ENCODE measurements around the gene RBBP7. TPM values are rescaled to one million over a fixed set of nuclear protein-coding genes. Genes with fewer than 3 reads are reported as not detected.
"Not testable (repeated sequence)": the region's sequence is repeated elsewhere in the genome, so short reads cannot be mapped to it uniquely, and the experiment has no call there.

The RBBP7 gene
- total RNA-seq, 1 donor from 2014 or later: 225 TPM

DNA sequence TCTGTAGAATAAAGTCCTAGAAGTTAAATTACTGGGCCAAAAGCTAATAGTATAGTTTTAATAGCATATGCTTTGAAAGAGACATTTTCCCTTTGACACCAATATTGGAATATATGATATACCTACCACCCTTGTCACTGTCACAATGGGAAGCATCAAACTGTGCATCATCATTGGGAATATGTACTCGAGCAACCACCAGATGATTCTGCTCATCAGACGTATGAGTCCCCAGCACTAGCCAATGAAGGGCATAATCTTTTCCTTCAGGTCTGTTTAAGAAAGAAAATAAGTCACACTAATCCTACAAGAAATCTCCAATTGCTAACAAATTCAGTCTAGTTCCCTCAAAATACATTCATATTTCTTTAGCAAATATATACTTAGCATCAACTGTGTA is 7.3 kb downstream of the RBBP7 start:
- Mint-ChIP-seq H3K4me3 (no peak overlapping the region), H3K27me3 (ENCODE audit: low read depth) (no peaks in the 10 kb centered on the region), H3K9me3 (no peaks in the 10 kb centered on the region), H3K4me1 (peaks cover 16% of the 10 kb centered on the region), H3K36me3 (peaks cover 38% of the 10 kb centered on the region), H3K27ac (no peak overlapping the region)
- no peak for DNase-seq (ENCODE audit: low spot score in 2 of 2, unreplicated experiment in 2 of 2)
- TF ChIP-seq, protein P1, sequence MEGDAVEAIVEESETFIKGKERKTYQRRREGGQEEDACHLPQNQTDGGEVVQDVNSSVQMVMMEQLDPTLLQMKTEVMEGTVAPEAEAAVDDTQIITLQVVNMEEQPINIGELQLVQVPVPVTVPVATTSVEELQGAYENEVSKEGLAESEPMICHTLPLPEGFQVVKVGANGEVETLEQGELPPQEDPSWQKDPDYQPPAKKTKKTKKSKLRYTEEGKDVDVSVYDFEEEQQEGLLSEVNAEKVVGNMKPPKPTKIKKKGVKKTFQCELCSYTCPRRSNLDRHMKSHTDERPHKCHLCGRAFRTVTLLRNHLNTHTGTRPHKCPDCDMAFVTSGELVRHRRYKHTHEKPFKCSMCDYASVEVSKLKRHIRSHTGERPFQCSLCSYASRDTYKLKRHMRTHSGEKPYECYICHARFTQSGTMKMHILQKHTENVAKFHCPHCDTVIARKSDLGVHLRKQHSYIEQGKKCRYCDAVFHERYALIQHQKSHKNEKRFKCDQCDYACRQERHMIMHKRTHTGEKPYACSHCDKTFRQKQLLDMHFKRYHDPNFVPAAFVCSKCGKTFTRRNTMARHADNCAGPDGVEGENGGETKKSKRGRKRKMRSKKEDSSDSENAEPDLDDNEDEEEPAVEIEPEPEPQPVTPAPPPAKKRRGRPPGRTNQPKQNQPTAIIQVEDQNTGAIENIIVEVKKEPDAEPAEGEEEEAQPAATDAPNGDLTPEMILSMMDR (IDR thresholded peaks at IDR 0.05; ENCODE audit: unreplicated experiment): no peak

DNA sequence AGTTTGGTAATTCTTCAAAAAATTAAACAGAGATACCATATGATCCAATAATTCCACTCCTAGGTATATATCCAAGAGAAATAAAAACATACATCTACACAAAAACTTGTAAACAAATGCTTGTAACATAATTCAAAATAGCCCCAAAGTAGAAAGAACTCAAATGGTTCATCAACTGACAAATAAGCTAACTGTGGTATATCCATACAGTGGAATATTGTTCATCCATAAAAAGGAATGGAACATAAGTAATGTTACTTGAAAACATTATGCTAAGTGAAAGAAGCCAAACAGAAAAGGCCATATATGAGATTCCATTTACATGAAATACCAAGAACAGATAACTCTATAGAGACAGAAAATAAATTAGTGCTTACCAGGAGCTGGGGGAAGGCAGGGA is 13.4 kb downstream of the RBBP7 start:
- H3K27me3 Mint-ChIP-seq (ENCODE audit: low read depth): no peaks in the 10 kb centered on the region
- no peaks in the 10 kb centered on the region for H3K4me1 Mint-ChIP-seq
- DNase-seq (ENCODE audit: low spot score in 2 of 2, unreplicated experiment in 2 of 2): no peak
- no peak overlapping the region for H3K4me3 Mint-ChIP-seq
- TF ChIP-seq, protein P1 (IDR thresholded peaks at IDR 0.05; ENCODE audit: unreplicated experiment): no peak
- peaks cover 14% of the 10 kb centered on the region for H3K9me3 Mint-ChIP-seq
- no peak overlapping the region for H3K27ac Mint-ChIP-seq
- peaks cover 68% of the 10 kb centered on the region for H3K36me3 Mint-ChIP-seq

DNA sequence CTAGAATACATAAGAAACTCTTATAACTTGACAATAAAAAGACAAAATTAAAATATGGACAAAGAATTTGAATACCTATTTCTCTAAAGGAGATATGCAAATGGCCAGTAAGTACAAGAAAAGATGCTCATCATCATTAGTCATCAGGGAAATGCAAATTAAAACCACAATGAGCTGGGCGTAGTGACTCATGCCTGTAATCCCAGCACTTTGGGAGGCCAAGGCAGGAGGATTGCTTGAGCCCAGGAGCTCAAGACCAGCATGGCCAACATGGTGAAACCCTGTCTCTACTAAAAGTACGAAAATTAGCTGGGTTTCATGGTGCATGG is 14.1 kb downstream of the RBBP7 start:
- Mint-ChIP-seq H3K36me3 (peaks cover 70% of the 10 kb centered on the region), H3K9me3 (peaks cover 14% of the 10 kb centered on the region)
- not testable (repeated sequence) for H3K4me3 Mint-ChIP-seq; H3K27me3 Mint-ChIP-seq (ENCODE audit: low read depth); H3K4me1 Mint-ChIP-seq; DNase-seq (ENCODE audit: low spot score in 2 of 2, unreplicated experiment in 2 of 2); H3K27ac Mint-ChIP-seq

DNA sequence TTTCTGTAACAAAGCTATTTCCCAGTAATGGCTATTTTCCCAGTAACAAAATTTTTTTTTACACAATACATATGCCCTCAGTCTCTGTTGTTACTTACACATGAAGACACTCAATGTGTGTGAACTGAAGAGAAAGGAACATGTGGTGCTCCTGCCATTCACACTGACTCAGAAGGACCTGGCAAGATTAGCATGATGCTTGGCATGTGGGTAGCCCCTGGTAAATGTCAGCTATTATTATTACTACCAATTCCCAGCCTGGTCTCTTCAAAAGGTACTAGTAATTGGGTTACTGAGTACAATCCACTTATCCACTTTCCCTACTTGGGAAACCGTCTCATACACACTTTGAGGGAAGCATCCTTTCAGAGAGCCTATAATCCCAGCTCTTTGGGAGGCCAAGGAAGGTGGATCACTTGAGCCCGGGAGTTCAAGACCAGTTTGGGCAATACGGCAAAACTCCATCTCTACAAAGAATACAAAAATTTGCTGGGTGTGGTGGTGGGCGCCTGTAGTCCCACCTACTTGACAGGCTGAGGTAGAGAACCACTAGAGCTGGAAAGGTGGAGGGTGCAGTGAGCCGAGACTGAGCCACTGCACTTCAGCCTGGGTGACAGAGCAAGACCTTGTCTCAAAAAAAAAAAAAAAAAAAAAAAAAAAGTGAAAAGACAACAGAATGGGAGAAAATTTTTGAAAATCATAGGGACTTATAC is 14.6 kb downstream of the RBBP7 start:
- H3K27me3 Mint-ChIP-seq (ENCODE audit: low read depth): no peaks in the 10 kb centered on the region
- no peak overlapping the region for H3K4me3 Mint-ChIP-seq
- TF ChIP-seq, protein P1 (IDR thresholded peaks at IDR 0.05; ENCODE audit: unreplicated experiment): no peak
- peaks cover 14% of the 10 kb centered on the region for H3K9me3 Mint-ChIP-seq
- no peak for DNase-seq (ENCODE audit: low spot score in 2 of 2, unreplicated experiment in 2 of 2)
- H3K4me1 Mint-ChIP-seq: no peaks in the 10 kb centered on the region
- no peak overlapping the region for H3K27ac Mint-ChIP-seq
- H3K36me3 Mint-ChIP-seq: peaks cover 70% of the 10 kb centered on the region

DNA sequence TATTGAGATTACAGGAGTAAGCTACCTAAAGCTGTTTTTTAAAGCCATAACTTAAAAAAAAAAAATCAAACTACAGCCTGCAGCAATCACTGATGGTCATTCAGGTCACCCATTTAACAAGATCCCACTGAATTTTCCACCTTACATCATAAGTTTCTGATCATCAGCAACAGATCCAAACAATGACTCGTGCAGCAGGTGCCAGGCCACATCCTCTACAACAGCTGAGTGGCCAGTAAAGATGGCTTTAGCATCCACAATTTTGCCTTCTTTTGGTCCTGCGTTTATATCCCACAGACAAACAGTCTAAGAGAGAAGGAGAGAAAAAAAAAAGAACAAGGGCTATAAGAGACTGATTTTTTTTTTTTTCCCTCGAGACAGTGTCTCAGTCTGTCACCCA is 16.6 kb downstream of the RBBP7 start:
- Mint-ChIP-seq H3K4me3 (no peak overlapping the region), H3K4me1 (no peaks in the 10 kb centered on the region), H3K27me3 (ENCODE audit: low read depth) (no peaks in the 10 kb centered on the region), H3K9me3 (peaks cover 14% of the 10 kb centered on the region), H3K36me3 (peaks cover 65% of the 10 kb centered on the region), H3K27ac (no peak overlapping the region)
- TF ChIP-seq, protein P1 (IDR thresholded peaks at IDR 0.05; ENCODE audit: unreplicated experiment): no peak
- DNase-seq (ENCODE audit: low spot score in 2 of 2, unreplicated experiment in 2 of 2): no peak

DNA sequence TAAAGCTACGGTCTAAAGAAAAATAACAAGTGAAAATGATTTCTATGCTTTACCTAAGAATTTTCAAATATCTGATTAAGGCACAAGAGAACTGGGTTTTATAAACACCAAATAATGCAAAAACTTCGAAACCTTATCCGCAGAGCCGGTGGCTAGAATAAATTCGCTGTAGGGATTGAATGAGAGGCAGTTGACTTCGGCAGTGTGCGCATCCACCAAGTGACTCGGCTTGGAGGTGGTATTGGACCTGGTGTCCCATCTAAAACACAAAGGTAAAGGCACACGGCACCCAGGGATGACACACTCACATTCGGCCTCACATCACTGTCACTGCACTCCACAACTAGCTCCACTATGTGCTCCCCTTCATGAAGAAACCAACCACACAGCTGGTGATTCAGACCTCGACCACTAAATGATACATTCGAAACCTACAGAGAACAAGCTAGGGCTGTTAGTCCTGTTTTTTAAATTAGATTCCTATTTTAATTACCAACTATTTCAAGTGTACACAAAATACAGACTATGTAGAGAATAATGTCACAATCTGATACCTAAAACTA is 17.5 kb downstream of the RBBP7 start:
- no peaks in the 10 kb centered on the region for H3K4me1 Mint-ChIP-seq
- no peak overlapping the region for H3K27ac Mint-ChIP-seq
- TF ChIP-seq, protein P1 (IDR thresholded peaks at IDR 0.05; ENCODE audit: unreplicated experiment): no peak
- H3K27me3 Mint-ChIP-seq (ENCODE audit: low read depth): no peaks in the 10 kb centered on the region
- H3K36me3 Mint-ChIP-seq: peaks cover 66% of the 10 kb centered on the region
- H3K9me3 Mint-ChIP-seq: peaks cover 13% of the 10 kb centered on the region
- H3K4me3 Mint-ChIP-seq: no peak overlapping the region
- no peak for DNase-seq (ENCODE audit: low spot score in 2 of 2, unreplicated experiment in 2 of 2)
